D721Med (cell line): ENCODE results near the gene ITIH4.

Experiments
- DNase-seq: peaks from one replicate; pipeline ENCODE4 v3.0.0; 2011; ENCODE audit warnings: low spot score; ENCODE audit not compliant: insufficient read length
- FAIRE-seq: peaks from 2 replicates; lab custom pipeline; 2011; peaks lifted over from hg19 to GRCh38; lab: Jason Lieb, UNC
- TF ChIP-seq, protein P1 (sequence below): IDR thresholded peaks from 2 replicates; pipeline ENCODE4 v1.5.1; 2012; ENCODE audit warnings: mild to moderate bottlenecking, control low read depth; ENCODE audit not compliant: insufficient read depth; ENCODE audit errors: missing control alignments

ITIH4 gene

DNA sequence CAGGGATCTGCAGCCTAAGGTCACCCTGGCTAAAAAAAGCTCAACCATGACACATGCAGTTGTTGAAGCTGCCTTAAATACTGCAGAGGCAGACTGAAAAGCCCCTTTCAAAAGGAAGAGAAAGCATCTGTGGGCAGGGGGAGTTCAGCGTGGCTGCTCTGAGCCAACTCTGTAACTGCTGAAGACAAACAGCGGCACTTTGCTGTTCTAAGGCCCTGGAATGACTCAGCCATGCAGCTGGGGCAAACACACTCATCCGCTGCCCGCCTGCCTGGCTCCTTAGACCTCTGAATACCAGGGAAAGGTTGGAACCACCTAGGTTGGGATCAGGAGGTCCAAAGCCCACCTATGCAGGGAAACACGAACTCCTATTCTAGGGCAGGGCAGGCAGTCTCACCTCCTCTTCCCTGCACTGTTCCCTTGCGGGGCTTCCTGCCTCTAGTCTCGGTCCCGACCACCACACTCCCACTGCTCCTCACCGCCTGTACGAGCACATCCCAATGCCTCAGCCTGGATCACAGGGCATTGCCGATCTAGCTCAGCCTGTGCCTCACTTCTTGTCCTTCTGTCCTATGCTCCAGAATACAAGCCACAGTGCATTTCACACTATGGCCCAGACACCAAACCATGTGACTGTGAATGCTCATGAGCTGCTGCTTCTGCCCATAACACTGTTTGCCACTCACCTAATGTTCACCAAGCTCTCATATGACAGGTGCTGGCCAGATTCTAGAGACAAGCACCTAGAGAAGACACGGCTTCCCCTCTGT is 10.9 kb upstream of the ITIH4 start:
- no peak for FAIRE-seq
- TF ChIP-seq, protein P1, sequence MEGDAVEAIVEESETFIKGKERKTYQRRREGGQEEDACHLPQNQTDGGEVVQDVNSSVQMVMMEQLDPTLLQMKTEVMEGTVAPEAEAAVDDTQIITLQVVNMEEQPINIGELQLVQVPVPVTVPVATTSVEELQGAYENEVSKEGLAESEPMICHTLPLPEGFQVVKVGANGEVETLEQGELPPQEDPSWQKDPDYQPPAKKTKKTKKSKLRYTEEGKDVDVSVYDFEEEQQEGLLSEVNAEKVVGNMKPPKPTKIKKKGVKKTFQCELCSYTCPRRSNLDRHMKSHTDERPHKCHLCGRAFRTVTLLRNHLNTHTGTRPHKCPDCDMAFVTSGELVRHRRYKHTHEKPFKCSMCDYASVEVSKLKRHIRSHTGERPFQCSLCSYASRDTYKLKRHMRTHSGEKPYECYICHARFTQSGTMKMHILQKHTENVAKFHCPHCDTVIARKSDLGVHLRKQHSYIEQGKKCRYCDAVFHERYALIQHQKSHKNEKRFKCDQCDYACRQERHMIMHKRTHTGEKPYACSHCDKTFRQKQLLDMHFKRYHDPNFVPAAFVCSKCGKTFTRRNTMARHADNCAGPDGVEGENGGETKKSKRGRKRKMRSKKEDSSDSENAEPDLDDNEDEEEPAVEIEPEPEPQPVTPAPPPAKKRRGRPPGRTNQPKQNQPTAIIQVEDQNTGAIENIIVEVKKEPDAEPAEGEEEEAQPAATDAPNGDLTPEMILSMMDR = no peak
- no peak for DNase-seq

DNA sequence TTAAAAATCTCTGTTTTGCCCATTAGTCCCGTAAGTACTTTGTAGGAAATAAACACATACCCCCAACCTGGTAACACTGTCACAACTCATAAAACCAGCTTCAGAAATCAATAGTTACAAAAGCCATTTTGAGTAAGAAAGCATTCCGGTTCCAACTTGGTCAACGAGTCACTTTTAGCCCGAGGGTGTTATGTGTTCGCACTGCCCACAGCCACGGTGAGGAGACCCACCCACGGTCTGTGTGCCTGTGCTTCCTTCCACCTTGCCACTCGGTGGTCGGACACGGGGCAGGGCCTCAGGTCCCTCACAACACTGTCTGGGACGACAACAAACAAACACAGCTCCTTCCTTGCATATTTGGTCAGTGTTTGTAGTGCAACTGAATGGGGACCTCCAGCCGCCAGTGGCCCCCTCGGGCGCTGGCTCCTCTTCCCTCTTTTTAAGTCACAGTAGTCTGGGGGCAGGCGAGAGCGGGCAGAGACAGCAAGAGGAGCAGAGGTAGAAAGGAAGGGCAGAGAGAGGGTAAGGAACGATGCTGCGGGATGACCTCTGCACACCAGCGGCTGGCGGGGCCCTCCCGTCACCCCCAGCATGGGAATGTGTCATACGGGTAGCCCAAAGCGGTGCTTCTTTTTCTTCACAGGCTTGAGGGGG is 9.5 kb upstream of the ITIH4 start:
- FAIRE-seq (no peak), DNase-seq (no peak)
- TF ChIP-seq, protein P1 = no peak

DNA sequence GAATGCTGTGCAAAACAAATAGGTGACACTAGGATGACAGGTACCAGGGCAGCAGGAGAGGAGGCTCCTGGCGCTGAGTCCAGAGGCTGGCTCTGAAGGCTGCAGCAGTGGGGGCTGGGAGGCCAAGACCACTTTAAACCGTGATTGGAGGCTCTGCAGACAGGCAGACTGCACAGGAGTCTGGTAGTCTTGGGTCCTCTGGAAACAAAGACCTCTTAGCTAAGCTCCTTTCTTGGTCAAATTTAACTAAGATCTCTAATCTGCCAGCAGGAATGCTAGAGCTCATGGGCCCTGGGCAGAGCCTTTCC is 8.8 kb upstream of the ITIH4 start:
- TF ChIP-seq, protein P1 = no peak
- DNase-seq = no peak
- FAIRE-seq = no peak

DNA sequence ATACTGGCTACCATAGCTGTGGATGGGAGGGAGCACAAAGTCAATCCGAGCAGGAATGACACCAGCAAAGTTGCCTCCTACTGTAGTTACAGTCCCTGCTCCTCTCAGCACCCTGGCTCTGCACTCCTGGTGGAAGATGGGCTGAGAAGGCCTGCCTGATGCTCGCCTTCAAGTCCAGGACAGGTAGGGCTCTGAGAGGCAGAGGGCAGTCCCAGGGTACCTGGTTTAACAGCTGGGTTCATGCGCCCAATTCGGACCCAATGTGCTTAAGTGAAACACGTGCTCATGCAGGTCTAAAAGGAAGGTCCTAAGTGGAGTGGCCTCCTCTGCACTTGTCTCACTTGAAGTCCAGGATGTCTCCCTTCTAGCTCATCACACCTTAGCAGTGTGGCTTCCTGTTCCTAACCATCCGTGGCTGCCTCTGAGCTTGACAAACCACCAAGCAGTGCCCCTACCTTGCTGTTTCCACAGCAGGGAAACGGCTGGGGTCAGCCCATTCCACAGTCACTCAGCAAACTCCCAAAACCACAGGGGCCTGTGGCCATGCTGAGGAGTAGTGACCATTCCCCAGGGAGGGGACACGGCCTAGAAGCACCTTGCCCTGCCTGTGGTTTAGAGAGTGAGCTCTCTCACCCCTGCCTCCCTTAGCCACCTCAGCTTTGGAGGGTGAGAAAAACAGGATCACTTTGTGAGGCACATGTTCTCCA is 8.2 kb upstream of the ITIH4 start:
- TF ChIP-seq, protein P1 = no peak
- no peak for FAIRE-seq
- DNase-seq = no peak

DNA sequence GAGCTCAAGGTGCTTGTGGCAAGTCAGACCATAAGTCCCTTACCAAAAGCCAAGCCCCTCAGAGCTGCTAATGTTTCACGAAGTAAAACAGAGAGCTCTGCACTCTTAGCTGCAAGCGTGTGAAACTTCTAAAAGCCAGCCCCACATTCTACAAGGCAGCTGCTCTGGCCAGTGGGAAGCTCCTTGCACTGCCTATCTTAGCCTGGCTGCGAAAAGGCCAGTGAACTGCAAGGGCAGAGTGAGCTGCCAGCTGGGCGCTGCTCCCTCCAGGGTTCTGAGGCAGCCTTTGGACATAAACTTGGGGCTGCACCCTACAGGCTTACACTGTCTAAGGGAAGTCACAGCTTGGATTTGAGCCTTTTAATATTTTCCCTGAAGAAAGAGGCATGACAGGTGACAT is 6.5 kb upstream of the ITIH4 start:
- DNase-seq = no peak
- TF ChIP-seq, protein P1 = no peak
- FAIRE-seq = no peak

DNA sequence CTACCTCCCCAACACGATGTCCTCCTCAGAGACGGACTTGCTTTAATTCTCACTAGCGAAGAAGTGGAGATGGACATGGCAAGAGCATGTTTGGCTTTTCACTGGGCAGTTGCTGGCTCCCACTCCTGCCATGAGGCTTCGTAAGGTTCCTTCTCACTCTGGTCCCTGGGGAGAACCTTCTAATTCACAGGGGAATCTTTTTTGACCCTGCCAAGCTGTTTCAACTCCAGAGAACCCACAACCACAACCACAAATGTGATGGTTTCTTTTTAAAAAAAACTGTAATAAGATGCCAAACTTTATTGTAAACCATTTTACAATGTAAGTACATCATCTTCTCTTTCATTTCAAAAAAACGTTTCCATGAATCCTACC is 6.0 kb upstream of the ITIH4 start:
- no peak for FAIRE-seq
- TF ChIP-seq, protein P1 = no peak
- no peak for DNase-seq
